ENCODE data around the gene GRAMD4.

GRAMD4 gene

GRCh38 chr22:46619830-46620501 lies at the start of gene GRAMD4:
Gene GRAMD4 (plus strand): TSS chr22:46620386. CDS start chr22:46626800, 6,414 bp downstream.
- no peak within 1 kb of the TSS for H3K9ac ChIP-seq (ENCODE audit: low read length in 2 of 2)
- H3K4me3 ChIP-seq (ENCODE audit: low read length in 2 of 2), result no peak within 1 kb of the TSS

GRCh38 chr22:46571642-46572250 lies 48.4 kb upstream of the GRAMD4 start:
- H3K4me3 ChIP-seq (ENCODE audit: low read length in 2 of 2), result no peak overlapping the region
- no peak overlapping the region for H3K9ac ChIP-seq (ENCODE audit: low read length in 2 of 2)
- H3K27me3 ChIP-seq (ENCODE audit: control insufficient read depth in 1 of 2, insufficient read depth in 2 of 2, low read length in 2 of 2), result no peaks in the 10 kb centered on the region
- no peaks in the 10 kb centered on the region for H3K36me3 ChIP-seq (ENCODE audit: control insufficient read depth in 2 of 2, insufficient read depth in 2 of 2, low read length in 2 of 2)
- H3K4me1 ChIP-seq (ENCODE audit: control insufficient read depth, insufficient read depth, low read length), result peaks cover 9% of the 10 kb centered on the region
- no peak overlapping the region for H3K27ac ChIP-seq (ENCODE audit: low read length)
- H3K9me3 ChIP-seq (ENCODE audit: control insufficient read depth in 2 of 2, low read length in 2 of 2), result peaks cover 0 to 8% of the 10 kb centered on the region in 2 donors

More at GRCh38 chr22:46619830-46620501, at the start of gene GRAMD4:
- H3K9me3 ChIP-seq (ENCODE audit: control insufficient read depth in 2 of 2, low read length in 2 of 2), result no peaks in the 10 kb centered on the region
- no peak within 1 kb of the TSS for H3K27ac ChIP-seq (ENCODE audit: low read length)
- H3K27me3 ChIP-seq (ENCODE audit: control insufficient read depth in 1 of 2, insufficient read depth in 2 of 2, low read length in 2 of 2), result no peaks in the 10 kb centered on the region
- peaks cover 20% of the 10 kb centered on the region for H3K4me1 ChIP-seq (ENCODE audit: control insufficient read depth, insufficient read depth, low read length)
- no peaks in the 10 kb centered on the region for H3K36me3 ChIP-seq (ENCODE audit: control insufficient read depth in 2 of 2, insufficient read depth in 2 of 2, low read length in 2 of 2)

GRCh38 chr22:46572911-46573780 lies 47.0 kb upstream of the GRAMD4 start:
- H3K27me3 ChIP-seq (ENCODE audit: control insufficient read depth in 1 of 2, insufficient read depth in 2 of 2, low read length in 2 of 2), result no peaks in the 10 kb centered on the region
- H3K36me3 ChIP-seq (ENCODE audit: control insufficient read depth in 2 of 2, insufficient read depth in 2 of 2, low read length in 2 of 2), result no peaks in the 10 kb centered on the region
- H3K9ac ChIP-seq (ENCODE audit: low read length in 2 of 2), result no peak overlapping the region
- H3K27ac ChIP-seq (ENCODE audit: low read length), result no peak overlapping the region
- H3K4me3 ChIP-seq (ENCODE audit: low read length in 2 of 2), result no peak overlapping the region
- H3K9me3 ChIP-seq (ENCODE audit: control insufficient read depth in 2 of 2, low read length in 2 of 2), result peaks cover 0 to 8% of the 10 kb centered on the region in 2 donors
- H3K4me1 ChIP-seq (ENCODE audit: control insufficient read depth, insufficient read depth, low read length), result peaks cover 17% of the 10 kb centered on the region

- Histone ChIP-seq H3K4me1 (ENCODE audit: control insufficient read depth, insufficient read depth, low read length) (peaks cover 24% of the 10 kb centered on the region), H3K36me3 (ENCODE audit: control insufficient read depth in 2 of 2, insufficient read depth in 2 of 2, low read length in 2 of 2) (no peaks in the 10 kb centered on the region), H3K9me3 (ENCODE audit: control insufficient read depth in 2 of 2, low read length in 2 of 2) (peaks cover 0 to 8% of the 10 kb centered on the region in 2 donors), H3K27ac (ENCODE audit: low read length) (no peak overlapping the region), H3K9ac (ENCODE audit: low read length in 2 of 2) (no peak overlapping the region), H3K27me3 (ENCODE audit: control insufficient read depth in 1 of 2, insufficient read depth in 2 of 2, low read length in 2 of 2) (no peaks in the 10 kb centered on the region), H3K4me3 (ENCODE audit: low read length in 2 of 2) (no peak overlapping the region)
Observed at GRCh38 chr22:46573781-46574437, 46.3 kb upstream of the GRAMD4 start.

- Histone ChIP-seq H3K4me3 (ENCODE audit: low read length in 2 of 2) (no peak overlapping the region), H3K27ac (ENCODE audit: low read length) (no peak overlapping the region), H3K27me3 (ENCODE audit: control insufficient read depth in 1 of 2, insufficient read depth in 2 of 2, low read length in 2 of 2) (no peaks in the 10 kb centered on the region), H3K9ac (ENCODE audit: low read length in 2 of 2) (no peak overlapping the region), H3K36me3 (ENCODE audit: control insufficient read depth in 2 of 2, insufficient read depth in 2 of 2, low read length in 2 of 2) (no peaks in the 10 kb centered on the region), H3K4me1 (ENCODE audit: control insufficient read depth, insufficient read depth, low read length) (peaks cover 30% of the 10 kb centered on the region), H3K9me3 (ENCODE audit: control insufficient read depth in 2 of 2, low read length in 2 of 2) (peaks cover 0 to 8% of the 10 kb centered on the region in 2 donors)
Observed at GRCh38 chr22:46574438-46574992, 45.7 kb upstream of the GRAMD4 start.

GRCh38 chr22:46574993-46575910 lies 44.9 kb upstream of the GRAMD4 start:
- H3K9me3 ChIP-seq (ENCODE audit: control insufficient read depth in 2 of 2, low read length in 2 of 2), result peaks cover 0 to 8% of the 10 kb centered on the region in 2 donors
- H3K27me3 ChIP-seq (ENCODE audit: control insufficient read depth in 1 of 2, insufficient read depth in 2 of 2, low read length in 2 of 2), result no peaks in the 10 kb centered on the region
- no peak overlapping the region for H3K27ac ChIP-seq (ENCODE audit: low read length)
- no peaks in the 10 kb centered on the region for H3K36me3 ChIP-seq (ENCODE audit: control insufficient read depth in 2 of 2, insufficient read depth in 2 of 2, low read length in 2 of 2)
- peaks cover 33% of the 10 kb centered on the region for H3K4me1 ChIP-seq (ENCODE audit: control insufficient read depth, insufficient read depth, low read length)
- no peak overlapping the region for H3K9ac ChIP-seq (ENCODE audit: low read length in 2 of 2)
- H3K4me3 ChIP-seq (ENCODE audit: low read length in 2 of 2), result no peak overlapping the region

GRCh38 chr22:46575911-46576555 lies 44.2 kb upstream of the GRAMD4 start:
- H3K27ac ChIP-seq (ENCODE audit: low read length), result no peak overlapping the region
- peak overlapping the region; percentile 42 to 60 for H3K9ac ChIP-seq (ENCODE audit: low read length in 2 of 2)
- no peaks in the 10 kb centered on the region for H3K27me3 ChIP-seq (ENCODE audit: control insufficient read depth in 1 of 2, insufficient read depth in 2 of 2, low read length in 2 of 2)
- H3K36me3 ChIP-seq (ENCODE audit: control insufficient read depth in 2 of 2, insufficient read depth in 2 of 2, low read length in 2 of 2), result no peaks in the 10 kb centered on the region
- peak overlapping the region; percentile 67 to 77 for H3K4me3 ChIP-seq (ENCODE audit: low read length in 2 of 2)
- H3K4me1 ChIP-seq (ENCODE audit: control insufficient read depth, insufficient read depth, low read length), result peaks cover 33% of the 10 kb centered on the region
- peaks cover 0 to 8% of the 10 kb centered on the region in 2 donors for H3K9me3 ChIP-seq (ENCODE audit: control insufficient read depth in 2 of 2, low read length in 2 of 2)

- H3K9ac ChIP-seq (ENCODE audit: low read length in 2 of 2), result peak overlapping the region; percentile 42 to 60
- H3K4me1 ChIP-seq (ENCODE audit: control insufficient read depth, insufficient read depth, low read length), result peaks cover 33% of the 10 kb centered on the region
- no peaks in the 10 kb centered on the region for H3K36me3 ChIP-seq (ENCODE audit: control insufficient read depth in 2 of 2, insufficient read depth in 2 of 2, low read length in 2 of 2)
- no peak overlapping the region for H3K27ac ChIP-seq (ENCODE audit: low read length)
- peaks cover 0 to 4% of the 10 kb centered on the region in 2 donors for H3K9me3 ChIP-seq (ENCODE audit: control insufficient read depth in 2 of 2, low read length in 2 of 2)
- peak overlapping the region; percentile 67 to 79 for H3K4me3 ChIP-seq (ENCODE audit: low read length in 2 of 2)
- no peaks in the 10 kb centered on the region for H3K27me3 ChIP-seq (ENCODE audit: control insufficient read depth in 1 of 2, insufficient read depth in 2 of 2, low read length in 2 of 2)
Observed at GRCh38 chr22:46576556-46577367, 43.4 kb upstream of the GRAMD4 start.
